Neural cell (in vitro differentiated cells): Measurements from ENCODE around the gene TPST2. TPM values are rescaled to one million over a fixed set of nuclear protein-coding genes. Genes with fewer than 3 reads are reported as not detected.

ENCODE experiments used
- H2AFZ ChIP-seq: fragments of 200-600, 300-800 bp; sonication (generic), shearing (Covaris generic); 2 replicates; pipeline ENCODE4 v1.6.0; 2014; ENCODE audit warnings: low read depth, mild to moderate bottlenecking, antibody characterized with exemption, low read length, moderate library complexity
- H3F3A ChIP-seq: fragments of 200-600 bp; shearing (Covaris generic); 2 replicates; pipeline ENCODE4 v1.6.1; 2016; ENCODE audit warnings: mild to moderate bottlenecking, moderate library complexity, mixed read lengths, antibody characterized with exemption, low read length; ENCODE audit not compliant: insufficient read depth, poor library complexity, severe bottlenecking
- H3K27ac ChIP-seq: fragments of 200-600, 300-800 bp; sonication (generic), shearing (Covaris generic); 2 replicates; pipeline ENCODE4 v1.5.1; 2014; ENCODE audit warnings: mild to moderate bottlenecking, low read length, moderate library complexity
- H3K27me3 ChIP-seq: fragments of 300-800, 200-600 bp; sonication (generic), shearing (Covaris generic); 2 replicates; pipeline ENCODE4 v1.6.0; 2014; ENCODE audit warnings: mild to moderate bottlenecking, low read depth, low read length, moderate library complexity; ENCODE audit not compliant: insufficient read depth
- H3K36me3 ChIP-seq: fragments of 300-800, 200-600 bp; sonication (generic), shearing (Covaris generic); 2 replicates; pipeline ENCODE4 v1.5.1; 2014; ENCODE audit warnings: mild to moderate bottlenecking, antibody characterized with exemption, low read length, moderate library complexity; ENCODE audit not compliant: insufficient read depth
- H3K4me2 ChIP-seq: fragments of 300-800, 200-600 bp; sonication (generic), shearing (Covaris generic); 2 replicates; pipeline ENCODE4 v1.6.0; 2014; ENCODE audit warnings: mild to moderate bottlenecking, low read length
- H3K4me3 ChIP-seq: fragments of 300-800, 200-600 bp; sonication (generic), shearing (Covaris generic); 2 replicates; pipeline ENCODE4 v1.5.1; 2014; ENCODE audit warnings: mild to moderate bottlenecking, low read length, moderate library complexity
- H3K79me2 ChIP-seq: fragments of 200-600 bp; shearing (Covaris generic); replicated peaks from 2 replicates; pipeline ENCODE4 v1.6.0; 2014; ENCODE audit warnings: mild to moderate bottlenecking, low read length, moderate library complexity; ENCODE audit not compliant: insufficient read depth
- H3K9ac ChIP-seq: fragments of 300-800, 200-600 bp; sonication (generic), shearing (Covaris generic); 2 replicates; pipeline ENCODE4 v1.6.1; 2016; ENCODE audit warnings: mild to moderate bottlenecking, low read length, mixed read lengths
- H3K9me2 ChIP-seq: fragments of 200-600 bp; shearing (Covaris generic); 2 replicates; pipeline ENCODE4 v1.6.1; 2016; ENCODE audit warnings: mild to moderate bottlenecking, low read length, mixed read lengths; ENCODE audit not compliant: insufficient read depth
- H3K9me3 ChIP-seq: fragments of 200-600, 300-800 bp; sonication (generic), shearing (Covaris generic); 2 replicates; pipeline ENCODE4 v1.6.1; 2016; ENCODE audit warnings: mild to moderate bottlenecking, mixed run types, low read length, moderate library complexity, mixed read lengths
- H4K20me1 ChIP-seq: fragments of 200-600 bp; shearing (Covaris generic); 2 replicates; pipeline ENCODE4 v1.6.1; 2016; ENCODE audit warnings: mild to moderate bottlenecking, mixed run types; ENCODE audit not compliant: insufficient read depth
- EP300 ChIP-seq: fragments of 450-650 bp; conservative IDR thresholded peaks from 2 replicates; pipeline ENCODE4 v1.6.1; 2014; ENCODE audit warnings: antibody characterized with exemption, mild to moderate bottlenecking, moderate library complexity; ENCODE audit not compliant: poor library complexity, severe bottlenecking
- EZH2 ChIP-seq: fragments of 200-600, 300-800 bp; shearing (Covaris generic), sonication (generic); IDR thresholded peaks from 2 replicates; pipeline ENCODE4 v1.6.1; 2014; ENCODE audit warnings: antibody characterized with exemption, low read length, borderline replicate concordance, mild to moderate bottlenecking; ENCODE audit not compliant: insufficient read depth, poor library complexity, severe bottlenecking
- MXI1 ChIP-seq: fragments of 450-650 bp; conservative IDR thresholded peaks from 2 replicates; pipeline ENCODE4 v1.6.1; 2014; ENCODE audit warnings: antibody characterized with exemption, mild to moderate bottlenecking; ENCODE audit not compliant: poor library complexity, severe bottlenecking
- POLR2AphosphoS5 ChIP-seq: IDR thresholded peaks from 2 replicates; pipeline ENCODE4 v1.6.1; 2012
- RAD21 ChIP-seq: fragments of 450-650 bp; conservative IDR thresholded peaks from 2 replicates; pipeline ENCODE4 v1.6.1; 2014; ENCODE audit warnings: antibody characterized with exemption, mild to moderate bottlenecking, moderate library complexity
- SMC3 ChIP-seq: fragments of 450-650 bp; conservative IDR thresholded peaks from 2 replicates; pipeline ENCODE4 v1.6.1; 2014; ENCODE audit warnings: antibody characterized with exemption, mild to moderate bottlenecking, moderate library complexity; ENCODE audit not compliant: poor library complexity
- TAF1 ChIP-seq: IDR thresholded peaks from 2 replicates; pipeline ENCODE4 v1.6.1; 2012; ENCODE audit warnings: low read depth
- polyA plus RNA-seq: library from polyadenylated mRNA; depleted of rRNA; stranded (reverse); fragments of >200 nt; gene quantifications from 2 replicates; pipeline ENCODE4 v1.2.3, GENCODE V29; 2014
- TF ChIP-seq, protein P1 (sequence below): IDR thresholded peaks from 2 replicates; pipeline ENCODE4 v1.6.1; 2012; ENCODE audit warnings: borderline replicate concordance
- TF ChIP-seq, protein P2 (sequence below): fragments of 450-650 bp; IDR thresholded peaks from 2 replicates; pipeline ENCODE4 v1.5.1; 2014; ENCODE audit warnings: antibody characterized with exemption, mild to moderate bottlenecking, moderate library complexity; ENCODE audit not compliant: poor library complexity, severe bottlenecking

Gene TPST2
- polyA plus RNA-seq, 1 donor from 2014 or later: 16.6 TPM

GRCh38 chr22:26581633-26582168 lies 8.2 kb downstream of the TPST2 start:
- no peaks in the 10 kb centered on the region for H3F3A ChIP-seq
- no peaks in the 10 kb centered on the region for H3K36me3 ChIP-seq
- no peak overlapping the region for H3K27ac ChIP-seq
- no peaks in the 10 kb centered on the region for H3K9me2 ChIP-seq
- TF ChIP-seq TAF1: no peak
- no peak for TF ChIP-seq POLR2AphosphoS5
- TF ChIP-seq RAD21: no peak
- no peak for TF ChIP-seq EZH2
- TF ChIP-seq, protein P1, sequence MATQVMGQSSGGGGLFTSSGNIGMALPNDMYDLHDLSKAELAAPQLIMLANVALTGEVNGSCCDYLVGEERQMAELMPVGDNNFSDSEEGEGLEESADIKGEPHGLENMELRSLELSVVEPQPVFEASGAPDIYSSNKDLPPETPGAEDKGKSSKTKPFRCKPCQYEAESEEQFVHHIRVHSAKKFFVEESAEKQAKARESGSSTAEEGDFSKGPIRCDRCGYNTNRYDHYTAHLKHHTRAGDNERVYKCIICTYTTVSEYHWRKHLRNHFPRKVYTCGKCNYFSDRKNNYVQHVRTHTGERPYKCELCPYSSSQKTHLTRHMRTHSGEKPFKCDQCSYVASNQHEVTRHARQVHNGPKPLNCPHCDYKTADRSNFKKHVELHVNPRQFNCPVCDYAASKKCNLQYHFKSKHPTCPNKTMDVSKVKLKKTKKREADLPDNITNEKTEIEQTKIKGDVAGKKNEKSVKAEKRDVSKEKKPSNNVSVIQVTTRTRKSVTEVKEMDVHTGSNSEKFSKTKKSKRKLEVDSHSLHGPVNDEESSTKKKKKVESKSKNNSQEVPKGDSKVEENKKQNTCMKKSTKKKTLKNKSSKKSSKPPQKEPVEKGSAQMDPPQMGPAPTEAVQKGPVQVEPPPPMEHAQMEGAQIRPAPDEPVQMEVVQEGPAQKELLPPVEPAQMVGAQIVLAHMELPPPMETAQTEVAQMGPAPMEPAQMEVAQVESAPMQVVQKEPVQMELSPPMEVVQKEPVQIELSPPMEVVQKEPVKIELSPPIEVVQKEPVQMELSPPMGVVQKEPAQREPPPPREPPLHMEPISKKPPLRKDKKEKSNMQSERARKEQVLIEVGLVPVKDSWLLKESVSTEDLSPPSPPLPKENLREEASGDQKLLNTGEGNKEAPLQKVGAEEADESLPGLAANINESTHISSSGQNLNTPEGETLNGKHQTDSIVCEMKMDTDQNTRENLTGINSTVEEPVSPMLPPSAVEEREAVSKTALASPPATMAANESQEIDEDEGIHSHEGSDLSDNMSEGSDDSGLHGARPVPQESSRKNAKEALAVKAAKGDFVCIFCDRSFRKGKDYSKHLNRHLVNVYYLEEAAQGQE: no peak
- no peak for TF ChIP-seq EP300
- no peak for TF ChIP-seq MXI1
- TF ChIP-seq SMC3: no peak
- TF ChIP-seq, protein P2, sequence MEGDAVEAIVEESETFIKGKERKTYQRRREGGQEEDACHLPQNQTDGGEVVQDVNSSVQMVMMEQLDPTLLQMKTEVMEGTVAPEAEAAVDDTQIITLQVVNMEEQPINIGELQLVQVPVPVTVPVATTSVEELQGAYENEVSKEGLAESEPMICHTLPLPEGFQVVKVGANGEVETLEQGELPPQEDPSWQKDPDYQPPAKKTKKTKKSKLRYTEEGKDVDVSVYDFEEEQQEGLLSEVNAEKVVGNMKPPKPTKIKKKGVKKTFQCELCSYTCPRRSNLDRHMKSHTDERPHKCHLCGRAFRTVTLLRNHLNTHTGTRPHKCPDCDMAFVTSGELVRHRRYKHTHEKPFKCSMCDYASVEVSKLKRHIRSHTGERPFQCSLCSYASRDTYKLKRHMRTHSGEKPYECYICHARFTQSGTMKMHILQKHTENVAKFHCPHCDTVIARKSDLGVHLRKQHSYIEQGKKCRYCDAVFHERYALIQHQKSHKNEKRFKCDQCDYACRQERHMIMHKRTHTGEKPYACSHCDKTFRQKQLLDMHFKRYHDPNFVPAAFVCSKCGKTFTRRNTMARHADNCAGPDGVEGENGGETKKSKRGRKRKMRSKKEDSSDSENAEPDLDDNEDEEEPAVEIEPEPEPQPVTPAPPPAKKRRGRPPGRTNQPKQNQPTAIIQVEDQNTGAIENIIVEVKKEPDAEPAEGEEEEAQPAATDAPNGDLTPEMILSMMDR: no peak
- no peaks in the 10 kb centered on the region for H3K9me3 ChIP-seq
- H3K79me2 ChIP-seq: no peaks in the 10 kb centered on the region
- H2AFZ ChIP-seq: no peak overlapping the region
- no peak overlapping the region for H3K9ac ChIP-seq
- no peaks in the 10 kb centered on the region for H3K27me3 ChIP-seq
- H3K4me3 ChIP-seq: no peak overlapping the region
- H3K4me2 ChIP-seq: no peak overlapping the region
- no peaks in the 10 kb centered on the region for H4K20me1 ChIP-seq

GRCh38 chr22:26581026-26581425 lies 8.9 kb downstream of the TPST2 start:
- Histone ChIP-seq H3K9ac (no peak overlapping the region), H3K9me3 (no peaks in the 10 kb centered on the region), H3K36me3 (no peaks in the 10 kb centered on the region), H3K27me3 (no peaks in the 10 kb centered on the region), H2AFZ (no peak overlapping the region), H3K4me2 (no peak overlapping the region), H3F3A (no peaks in the 10 kb centered on the region), H3K79me2 (no peaks in the 10 kb centered on the region), H3K9me2 (no peaks in the 10 kb centered on the region), H3K27ac (no peak overlapping the region), H3K4me3 (no peak overlapping the region), H4K20me1 (no peaks in the 10 kb centered on the region)
- TF ChIP-seq SMC3: no peak
- TF ChIP-seq, protein P1: no peak
- no peak for TF ChIP-seq TAF1
- TF ChIP-seq RAD21: no peak
- no peak for TF ChIP-seq EP300
- TF ChIP-seq, protein P2: no peak
- no peak for TF ChIP-seq POLR2AphosphoS5
- TF ChIP-seq MXI1: no peak
- TF ChIP-seq EZH2: no peak
